Measurements from ENCODE around the gene FOXA3. TPM values are rescaled to one million over a fixed set of nuclear protein-coding genes. Genes with fewer than 3 reads are reported as not detected.
A peak's percentile ranks its signal among the peaks of the same experiment; 100 is the strongest.

Gene FOXA3
- not detected for total RNA-seq
- long read RNA-seq, donor 1, result 0 reads
- long read RNA-seq, donor 2, result 0 reads

- no peak for DNase-seq (ENCODE audit: low spot score)
- intact Hi-C loops (cut with DNase I), result no loop called here
These were observed at the start of gene FOXA3 for GRCh38 chr19:45863840-45864628. Gene FOXA3 (plus strand): TSS chr19:45864326. CDS start chr19:45864457, 131 bp downstream.

GRCh38 chr19:45814851-45815480 is 49.2 kb upstream of the FOXA3 start, which contains the start of gene RSPH6A:
Gene RSPH6A (minus strand): TSS chr19:45815308. CDS start chr19:45815176, 132 bp downstream.
- intact Hi-C loops (cut with DNase I), result no loop called here
- no peak for DNase-seq (ENCODE audit: low spot score)

- no peak for DNase-seq (ENCODE audit: low spot score)
- intact Hi-C loops (cut with DNase I), result no loop called here
These were observed 48.5 kb upstream of the FOXA3 start for GRCh38 chr19:45815481-45816216.

GRCh38 chr19:45816236-45817009 is 47.7 kb upstream of the FOXA3 start:
- no peak for DNase-seq (ENCODE audit: low spot score)
- intact Hi-C loops (cut with DNase I), result no loop called here

- intact Hi-C loops (cut with DNase I), result no loop called here
- DNase-seq (ENCODE audit: low spot score), result peak; percentile 98
These were observed 47.0 kb upstream of the FOXA3 start for GRCh38 chr19:45817010-45817724.

GRCh38 chr19:45817725-45818301 is 46.3 kb upstream of the FOXA3 start:
- intact Hi-C loops (cut with DNase I), result no loop called here
- DNase-seq (ENCODE audit: low spot score), result no peak

- intact Hi-C loops (cut with DNase I), result no loop called here
- no peak for DNase-seq (ENCODE audit: low spot score)
These were observed 44.4 kb upstream of the FOXA3 start for GRCh38 chr19:45819769-45820168.

- intact Hi-C loops (cut with DNase I), result no loop called here
These were observed 43.6 kb upstream of the FOXA3 start for GRCh38 chr19:45820413-45821102.

GRCh38 chr19:45821103-45821521 is 43.0 kb upstream of the FOXA3 start:
- no peak for DNase-seq (ENCODE audit: low spot score)
- intact Hi-C loops (cut with DNase I), result no loop called here

More at GRCh38 chr19:45820413-45821102, 43.6 kb upstream of the FOXA3 start:
- no peak for DNase-seq (ENCODE audit: low spot score)

- no peak for DNase-seq (ENCODE audit: low spot score)
- intact Hi-C loops (cut with DNase I), result no loop called here
These were observed 42.6 kb upstream of the FOXA3 start for GRCh38 chr19:45821570-45821969.

GRCh38 chr19:45822716-45823115 is 41.4 kb upstream of the FOXA3 start:
- intact Hi-C loops (cut with DNase I), result no loop called here
- no peak for DNase-seq (ENCODE audit: low spot score)

GRCh38 chr19:45823182-45823581 is 40.9 kb upstream of the FOXA3 start:
- intact Hi-C loops (cut with DNase I), result no loop called here
- DNase-seq (ENCODE audit: low spot score), result no peak

- intact Hi-C loops (cut with DNase I), result no loop called here
These were observed 40.1 kb upstream of the FOXA3 start for GRCh38 chr19:45824041-45824471.

GRCh38 chr19:45824531-45825262 is 39.4 kb upstream of the FOXA3 start:
- DNase-seq (ENCODE audit: low spot score), result no peak
- intact Hi-C loops (cut with DNase I), result no loop called here

More at GRCh38 chr19:45824041-45824471, 40.1 kb upstream of the FOXA3 start:
- DNase-seq (ENCODE audit: low spot score), result no peak

- DNase-seq (ENCODE audit: low spot score), result no peak
- intact Hi-C loops (cut with DNase I), result no loop called here
These were observed 38.9 kb upstream of the FOXA3 start for GRCh38 chr19:45825263-45825605.

- DNase-seq (ENCODE audit: low spot score), result peak; percentile 68
- intact Hi-C loops (cut with DNase I), result no loop called here
These were observed 37.9 kb upstream of the FOXA3 start for GRCh38 chr19:45825917-45826893.
